Stimulated activated CD8-positive, alpha-beta memory T cell treated with anti-CD3 and anti-CD28 coated beads, Interleukin-15, amount 100 ng/mL, for 48 hours (primary cell): ENCODE results near the gene PARD3B.

ENCODE experiments used
- DNase-seq, 2 donors: peaks; one replicate each; pipeline ENCODE4 v3.0.0-alpha.2; 2020; ENCODE audit warnings: low read depth in 2 of 2

The PARD3B gene

GRCh38 chr2:204583773-204584172 is 38.5 kb downstream of the PARD3B start:
- DNase-seq = no peak

- no peak for DNase-seq
These were observed 40.7 kb downstream of the PARD3B start for GRCh38 chr2:204585930-204586329.

GRCh38 chr2:204586444-204587180 is 41.3 kb downstream of the PARD3B start:
- DNase-seq = no peak

- no peak for DNase-seq
These were observed 44.8 kb downstream of the PARD3B start for GRCh38 chr2:204590063-204590462.

- DNase-seq = no peak
These were observed 46.0 kb downstream of the PARD3B start for GRCh38 chr2:204591225-204591624.

- no peak for DNase-seq
These were observed 58.8 kb downstream of the PARD3B start for GRCh38 chr2:204604061-204604460.

- no peak for DNase-seq
These were observed 63.1 kb downstream of the PARD3B start for GRCh38 chr2:204608237-204608939.

- DNase-seq = no peak
These were observed 65.8 kb downstream of the PARD3B start for GRCh38 chr2:204611017-204611631.

- DNase-seq = no peak
These were observed 66.5 kb downstream of the PARD3B start for GRCh38 chr2:204611764-204612163.

GRCh38 chr2:204613635-204614034 is 68.4 kb downstream of the PARD3B start:
- no peak for DNase-seq

- DNase-seq = no peak
These were observed 70.2 kb downstream of the PARD3B start for GRCh38 chr2:204615456-204615855.

- no peak for DNase-seq
These were observed 79.9 kb downstream of the PARD3B start for GRCh38 chr2:204625135-204625534.

GRCh38 chr2:204628926-204629712 is 83.8 kb downstream of the PARD3B start:
- no peak for DNase-seq

- no peak for DNase-seq
These were observed 87.1 kb downstream of the PARD3B start for GRCh38 chr2:204632410-204632809.

GRCh38 chr2:204634564-204634963 is 89.3 kb downstream of the PARD3B start:
- no peak for DNase-seq

GRCh38 chr2:204635478-204635877 is 90.2 kb downstream of the PARD3B start:
- DNase-seq = no peak

- no peak for DNase-seq
These were observed 93.4 kb downstream of the PARD3B start for GRCh38 chr2:204638471-204639194.

- no peak for DNase-seq
These were observed 98.1 kb downstream of the PARD3B start for GRCh38 chr2:204643326-204643725.

GRCh38 chr2:204645018-204645773 is 99.9 kb downstream of the PARD3B start:
- DNase-seq = no peak

- DNase-seq = no peak
These were observed 102.4 kb downstream of the PARD3B start for GRCh38 chr2:204647626-204648025.

GRCh38 chr2:204650611-204651010 is 105.3 kb downstream of the PARD3B start:
- no peak for DNase-seq
